Activated CD4-positive, alpha-beta T cell treated with anti-CD3 and anti-CD28 coated beads, Interleukin-2, amount 10 ng/mL, durations not matched to agents 24 days and 14 days (primary cell): Measurements from ENCODE around the gene OSBPL1A. TPM values are rescaled to one million over a fixed set of nuclear protein-coding genes. Genes with fewer than 3 reads are reported as not detected.

Experiments
- DNase-seq: peaks from one replicate; pipeline ENCODE4 v3.0.0; 2022
- H3K27ac Mint-ChIP-seq: one replicate; pipeline ENCODE4 v1.8.0; 2022; ENCODE audit warnings: mild to moderate bottlenecking, mixed read lengths
- H3K27me3 Mint-ChIP-seq: one replicate; pipeline ENCODE4 v1.8.0; 2022; ENCODE audit warnings: mixed read lengths
- H3K36me3 Mint-ChIP-seq: one replicate; pipeline ENCODE4 v1.8.0; 2022; ENCODE audit warnings: low read depth, mild to moderate bottlenecking, mixed read lengths
- H3K4me1 Mint-ChIP-seq: one replicate; pipeline ENCODE4 v1.8.0; 2021; ENCODE audit warnings: mixed read lengths
- H3K4me3 Mint-ChIP-seq: one replicate; pipeline ENCODE4 v1.8.0; 2022; ENCODE audit warnings: mild to moderate bottlenecking, moderate library complexity, mixed read lengths
- H3K9me3 Mint-ChIP-seq: one replicate; pipeline ENCODE4 v1.8.0; 2021; ENCODE audit warnings: mixed read lengths
- intact Hi-C: fragments of 100-400 bp; cut with micrococcal nuclease; formaldehyde crosslinking; loops from one replicate; pipeline ENCODE4 v1.15.1; 2023
- total RNA-seq: library from RNA; stranded (reverse); gene quantifications from 2 replicates; pipeline ENCODE4 v1.2.3, GENCODE V29; 2022

Gene OSBPL1A
- total RNA-seq: 3.1 and 3.5 TPM in 2 replicates

DNA sequence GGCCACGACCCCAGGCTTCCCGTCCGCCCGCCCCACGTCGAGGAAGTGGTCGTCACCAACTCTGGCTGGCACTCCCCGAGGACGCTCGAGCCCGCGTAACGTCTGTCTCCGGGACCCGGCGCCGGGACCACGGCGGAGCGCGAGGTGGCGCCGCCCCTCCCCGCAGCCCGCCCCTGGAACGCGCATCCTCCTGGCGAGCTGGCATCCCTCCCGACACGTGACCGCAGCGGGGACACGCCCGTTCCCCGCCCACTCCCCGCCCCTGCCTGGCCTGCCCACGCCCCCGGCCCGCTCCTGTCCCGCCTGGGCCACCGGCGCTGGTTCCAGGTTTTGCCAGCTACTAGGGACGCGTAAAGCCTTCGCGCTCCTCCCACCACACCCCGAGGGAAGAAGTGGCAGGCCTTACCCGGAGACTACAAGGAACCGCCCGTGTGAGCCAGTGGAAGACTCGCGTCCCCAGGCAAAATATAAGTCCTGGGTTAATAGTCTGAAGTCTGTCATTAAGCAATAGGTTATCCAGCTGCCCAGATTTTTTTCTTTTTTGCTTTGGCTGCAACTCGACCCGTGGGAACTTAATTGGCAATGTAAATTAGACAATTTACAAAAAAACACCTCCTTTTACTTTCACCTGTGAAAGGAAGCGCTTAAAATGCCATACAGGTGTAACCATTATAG, at the start of gene OSBPL1A:
Gene OSBPL1A, minus strand, starts transcription at position 131 of the 675 bp plus-strand sequence. CDS start 20,291 bp downstream, outside the sequence.
- H3K9me3 Mint-ChIP-seq: no peaks in the 10 kb centered on the region
- H3K4me3 Mint-ChIP-seq: peak within 1 kb of the TSS; percentile 77
- peaks cover 27% of the 10 kb centered on the region for H3K27me3 Mint-ChIP-seq
- peaks cover 19% of the 10 kb centered on the region for H3K4me1 Mint-ChIP-seq
- no peaks in the 10 kb centered on the region for H3K36me3 Mint-ChIP-seq
- DNase-seq: peak; percentile 89
- intact Hi-C loops: loop anchor here (1.0 to 2.0 kb wide), 2 partner anchors 15 to 29 kb away; no protein-coding TSS in a partner anchor
- peak within 1 kb of the TSS; percentile 39 for H3K27ac Mint-ChIP-seq

- Mint-ChIP-seq H3K9me3 (no peaks in the 10 kb centered on the region), H3K27me3 (no peaks in the 10 kb centered on the region), H3K4me1 (peaks cover 6% of the 10 kb centered on the region), H3K36me3 (peaks cover 19% of the 10 kb centered on the region), H3K27ac (no peak overlapping the region), H3K4me3 (no peak overlapping the region)
- DNase-seq: peak; percentile 38
- intact Hi-C loops: no loop called here
Observed at GRCh38 chr18:24446953-24447538, 49.4 kb upstream of the OSBPL1A start.

DNA sequence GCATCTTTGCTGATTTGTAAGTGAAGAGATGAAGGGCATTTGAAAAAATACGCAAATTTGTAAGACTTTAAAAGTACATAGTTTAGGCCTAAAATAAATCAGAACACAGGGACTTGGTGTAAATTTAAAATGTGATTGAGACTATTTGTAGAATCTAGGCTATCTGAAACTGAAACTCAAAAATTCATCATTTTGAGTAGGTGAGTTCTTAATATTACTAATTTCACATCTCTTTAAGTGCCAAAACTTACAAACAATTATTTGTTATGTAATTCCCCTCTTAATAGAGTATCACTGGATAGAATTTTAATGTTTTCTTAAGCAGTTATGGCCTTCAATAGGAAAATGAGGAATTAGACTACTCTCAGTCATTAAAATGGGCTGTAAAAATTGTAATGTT, 48.8 kb upstream of the OSBPL1A start:
- Mint-ChIP-seq H3K4me1 (peaks cover 6% of the 10 kb centered on the region), H3K27ac (no peak overlapping the region), H3K36me3 (peaks cover 24% of the 10 kb centered on the region), H3K9me3 (no peaks in the 10 kb centered on the region), H3K4me3 (no peak overlapping the region), H3K27me3 (no peaks in the 10 kb centered on the region)
- no peak for DNase-seq
- intact Hi-C loops: no loop called here

DNA sequence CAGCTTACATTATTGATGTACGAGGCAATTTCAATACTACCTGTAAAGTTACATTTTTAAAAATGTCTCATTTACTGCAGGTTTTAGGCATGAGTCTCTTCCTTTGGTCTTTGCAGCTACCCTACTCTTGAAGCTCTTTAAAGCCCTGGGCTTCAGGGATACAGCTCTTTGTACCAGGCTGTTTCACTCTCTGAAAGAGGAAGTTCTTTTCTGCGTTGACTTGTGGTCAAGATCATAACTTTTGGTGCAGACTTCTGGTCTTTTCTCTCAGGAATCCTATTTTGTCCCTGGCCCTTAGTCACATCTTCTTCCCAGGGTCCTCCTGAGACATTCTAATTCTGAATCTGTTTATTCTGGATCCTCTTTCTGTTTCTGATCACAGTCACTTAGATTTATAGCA, 46.2 kb upstream of the OSBPL1A start:
- Mint-ChIP-seq H3K36me3 (peaks cover 28% of the 10 kb centered on the region), H3K4me1 (peaks cover 6% of the 10 kb centered on the region), H3K27me3 (no peaks in the 10 kb centered on the region), H3K4me3 (no peak overlapping the region), H3K27ac (no peak overlapping the region), H3K9me3 (no peaks in the 10 kb centered on the region)
- peak; percentile 47 for DNase-seq
- intact Hi-C loops: no loop called here

GRCh38 chr18:24436939-24437338, 39.3 kb upstream of the OSBPL1A start:
- H3K27ac Mint-ChIP-seq: peak overlapping the region; percentile 16
- peaks cover 5% of the 10 kb centered on the region for H3K4me1 Mint-ChIP-seq
- no peaks in the 10 kb centered on the region for H3K9me3 Mint-ChIP-seq

DNA sequence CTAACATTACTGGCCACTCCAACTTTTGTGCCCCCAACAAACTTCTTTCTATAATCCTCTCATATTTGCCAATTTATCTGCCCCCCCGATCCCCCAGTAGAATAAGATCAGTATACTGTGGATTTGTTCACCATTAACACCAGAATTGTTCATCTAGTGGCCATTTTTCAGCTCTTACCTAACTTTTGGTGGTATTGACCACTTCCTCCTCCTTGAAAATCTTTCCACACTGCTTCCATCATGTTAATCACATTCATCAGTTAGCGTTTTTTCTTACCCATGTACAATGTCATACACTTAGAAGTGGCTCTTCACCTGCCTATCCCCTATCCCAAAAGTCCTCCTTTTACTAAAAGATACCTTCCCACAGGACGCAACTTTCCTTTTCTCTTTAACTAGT, 35.0 kb upstream of the OSBPL1A start:
- DNase-seq: no peak
- Mint-ChIP-seq H3K36me3 (peaks cover 22% of the 10 kb centered on the region), H3K27me3 (no peaks in the 10 kb centered on the region), H3K4me1 (peaks cover 13% of the 10 kb centered on the region), H3K4me3 (no peak overlapping the region), H3K27ac (no peak overlapping the region), H3K9me3 (peaks cover 7% of the 10 kb centered on the region)
- intact Hi-C loops: no loop called here

More at GRCh38 chr18:24436939-24437338, 39.3 kb upstream of the OSBPL1A start:
- Mint-ChIP-seq H3K27me3 (no peaks in the 10 kb centered on the region), H3K36me3 (peaks cover 26% of the 10 kb centered on the region), H3K4me3 (no peak overlapping the region)
- no peak for DNase-seq
- intact Hi-C loops: loop anchor here (2.0 kb wide), 1 partner anchor 20 kb away; no protein-coding TSS in a partner anchor

- peaks cover 19% of the 10 kb centered on the region for H3K4me1 Mint-ChIP-seq
- H3K36me3 Mint-ChIP-seq: peaks cover 31% of the 10 kb centered on the region
- H3K27ac Mint-ChIP-seq: no peak overlapping the region
- no peak for DNase-seq
- peaks cover 7% of the 10 kb centered on the region for H3K27me3 Mint-ChIP-seq
- H3K4me3 Mint-ChIP-seq: no peak overlapping the region
- intact Hi-C loops: no loop called here
- peaks cover 24% of the 10 kb centered on the region for H3K9me3 Mint-ChIP-seq
Observed at GRCh38 chr18:24429188-24429587, 31.6 kb upstream of the OSBPL1A start.

DNA sequence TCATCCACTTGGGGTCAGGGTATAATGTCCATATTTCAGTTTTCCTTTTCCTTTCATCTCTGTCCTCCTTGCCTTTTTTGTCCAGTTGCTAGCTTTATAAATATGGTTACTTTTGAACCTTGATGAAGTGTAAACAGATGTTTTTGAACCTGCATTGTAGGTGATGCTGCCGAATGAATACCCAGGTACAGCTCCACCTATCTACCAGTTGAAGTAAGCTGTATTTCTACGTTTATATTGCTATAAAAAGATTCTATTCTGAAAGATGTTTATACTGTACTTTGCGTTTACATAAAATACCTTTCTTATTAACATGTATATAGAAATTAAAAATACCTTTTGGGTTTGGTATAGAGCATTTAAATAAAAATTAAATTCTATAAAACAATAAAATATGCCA, 31.1 kb upstream of the OSBPL1A start:
- H3K36me3 Mint-ChIP-seq: peaks cover 31% of the 10 kb centered on the region
- H3K27me3 Mint-ChIP-seq: peaks cover 10% of the 10 kb centered on the region
- peaks cover 27% of the 10 kb centered on the region for H3K9me3 Mint-ChIP-seq
- H3K4me1 Mint-ChIP-seq: peaks cover 19% of the 10 kb centered on the region
- intact Hi-C loops: no loop called here
- no peak overlapping the region for H3K4me3 Mint-ChIP-seq
- no peak overlapping the region for H3K27ac Mint-ChIP-seq
- no peak for DNase-seq

GRCh38 chr18:24427484-24427883, 29.9 kb upstream of the OSBPL1A start:
- H3K27me3 Mint-ChIP-seq: peaks cover 19% of the 10 kb centered on the region

DNA sequence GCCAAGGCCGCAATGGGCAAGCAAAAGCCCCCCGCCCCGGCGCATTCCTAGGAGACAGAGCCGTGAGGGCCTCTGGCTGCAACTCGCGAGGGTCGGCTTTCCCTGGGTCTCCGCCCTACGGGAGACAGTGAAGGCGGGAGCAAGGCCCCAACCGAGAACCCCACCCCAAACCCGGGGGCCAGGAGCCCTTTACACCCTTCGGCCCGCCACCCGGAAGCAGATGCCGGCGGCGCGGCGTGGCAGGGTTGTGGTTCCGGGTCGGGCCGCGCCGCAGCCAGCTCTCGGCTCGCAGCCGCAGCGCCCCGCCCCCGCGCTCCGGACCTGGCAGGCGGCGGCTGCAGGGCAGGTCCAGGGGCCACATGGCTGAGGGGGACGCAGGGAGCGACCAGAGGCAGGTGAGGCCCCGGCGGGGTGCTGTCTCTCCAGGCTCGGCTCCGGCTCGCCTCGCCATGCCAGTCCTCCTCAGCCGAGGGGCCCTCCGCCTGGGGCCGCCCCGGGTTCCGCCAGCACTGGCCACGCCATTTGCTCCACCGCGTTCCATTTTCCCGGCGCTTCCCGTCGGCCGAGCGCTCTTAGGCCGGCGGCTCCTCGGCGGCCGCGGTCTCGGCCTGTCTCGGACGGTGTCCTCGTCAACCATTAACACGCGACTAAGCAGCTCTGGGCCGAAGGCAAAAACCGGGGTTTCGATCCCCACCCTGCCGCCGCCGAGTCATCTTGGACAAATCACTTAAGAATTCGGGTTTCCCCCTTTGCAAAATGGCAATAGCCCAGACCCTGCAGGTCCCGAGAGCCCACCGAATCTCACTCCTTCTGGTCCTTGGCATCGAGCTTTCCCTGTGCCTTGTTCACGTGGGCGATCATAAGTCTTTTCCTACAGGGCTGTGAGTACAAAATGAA, 29.0 kb upstream of the OSBPL1A start, which contains the start of gene IMPACT:
Gene IMPACT, plus strand, starts transcription at position 273 of the 897 bp plus-strand sequence. Its CDS starts 87 bp downstream, at position 360.
- Mint-ChIP-seq H3K27ac (peak within 1 kb of the TSS; percentile 90), H3K27me3 (peaks cover 25% of the 10 kb centered on the region), H3K36me3 (peaks cover 26% of the 10 kb centered on the region), H3K4me1 (peaks cover 19% of the 10 kb centered on the region), H3K4me3 (peak within 1 kb of the TSS; percentile 87), H3K9me3 (peaks cover 30% of the 10 kb centered on the region)
- peak; percentile 92 for DNase-seq
- intact Hi-C loops: no loop called here

More at GRCh38 chr18:24427484-24427883, 29.9 kb upstream of the OSBPL1A start:
- H3K4me1 Mint-ChIP-seq: peaks cover 19% of the 10 kb centered on the region
- DNase-seq: no peak
- peaks cover 27% of the 10 kb centered on the region for H3K36me3 Mint-ChIP-seq
- peaks cover 30% of the 10 kb centered on the region for H3K9me3 Mint-ChIP-seq
- peak overlapping the region; percentile 87 for H3K4me3 Mint-ChIP-seq
- intact Hi-C loops: no loop called here
- no peak overlapping the region for H3K27ac Mint-ChIP-seq

GRCh38 chr18:24426073-24426397, 28.4 kb upstream of the OSBPL1A start:
- intact Hi-C loops: no loop called here
- Mint-ChIP-seq H3K4me3 (peak overlapping the region; percentile 87), H3K27me3 (peaks cover 28% of the 10 kb centered on the region), H3K4me1 (peaks cover 19% of the 10 kb centered on the region), H3K36me3 (peaks cover 24% of the 10 kb centered on the region), H3K27ac (peak overlapping the region; percentile 74), H3K9me3 (peaks cover 30% of the 10 kb centered on the region)
- no peak for DNase-seq

DNA sequence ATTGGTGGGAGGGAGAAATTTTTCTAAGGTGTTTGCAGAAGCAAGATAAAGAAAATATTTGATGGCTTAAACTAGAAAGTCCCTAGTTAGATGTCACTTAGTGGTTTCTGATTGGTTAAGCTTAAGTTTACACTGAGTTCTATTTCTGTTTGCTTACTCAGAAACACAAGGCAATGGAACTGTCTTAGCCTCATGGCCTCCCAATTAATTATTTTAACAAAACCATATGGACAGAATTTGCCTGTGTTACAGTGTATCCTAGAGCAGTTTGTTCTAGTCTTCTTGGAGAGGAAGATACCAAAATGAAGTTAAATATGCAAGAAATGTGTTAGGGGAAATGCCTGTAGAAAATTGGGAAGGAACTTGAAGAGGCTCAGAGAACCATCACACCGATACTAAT, 24.2 kb upstream of the OSBPL1A start:
- H3K27ac Mint-ChIP-seq: no peak overlapping the region
- DNase-seq: no peak
- intact Hi-C loops: no loop called here
- peaks cover 20% of the 10 kb centered on the region for H3K9me3 Mint-ChIP-seq
- peaks cover 10% of the 10 kb centered on the region for H3K36me3 Mint-ChIP-seq
- H3K4me3 Mint-ChIP-seq: no peak overlapping the region
- H3K4me1 Mint-ChIP-seq: peaks cover 6% of the 10 kb centered on the region
- H3K27me3 Mint-ChIP-seq: peaks cover 48% of the 10 kb centered on the region

DNA sequence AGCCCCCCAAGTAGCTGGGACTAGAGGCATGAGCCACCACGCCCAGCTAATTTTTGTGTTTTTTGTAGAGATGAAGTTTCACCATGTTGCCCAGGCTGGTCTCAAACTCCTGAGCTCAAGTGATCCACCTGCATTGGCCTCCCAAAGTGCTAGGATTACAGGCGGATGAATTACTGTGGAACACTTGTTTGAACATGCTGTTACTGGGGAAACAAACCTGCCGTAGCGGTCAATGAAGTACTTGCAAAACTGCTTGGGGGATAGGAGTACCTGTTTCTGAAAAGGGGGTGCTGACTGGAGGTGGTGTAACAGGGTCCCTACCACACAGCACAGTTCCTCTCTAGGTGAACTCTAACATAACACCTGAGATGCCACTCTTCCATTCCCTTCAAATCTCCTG, 22.9 kb upstream of the OSBPL1A start:
- no peak overlapping the region for H3K27ac Mint-ChIP-seq
- DNase-seq: no peak
- intact Hi-C loops: no loop called here
- H3K27me3 Mint-ChIP-seq: peaks cover 50% of the 10 kb centered on the region
- H3K4me3 Mint-ChIP-seq: no peak overlapping the region
- peaks cover 2% of the 10 kb centered on the region for H3K4me1 Mint-ChIP-seq
- H3K9me3 Mint-ChIP-seq: peaks cover 13% of the 10 kb centered on the region
- H3K36me3 Mint-ChIP-seq: peaks cover 5% of the 10 kb centered on the region
